Thyroid gland (tissue), 4 donors: ENCODE results near the gene SPR.

Source experiments
- POLR2A ChIP-seq, 2 donors: fragments of 450-650 bp; IDR thresholded peaks; one replicate each; pipeline ENCODE4 v1.6.1; 2017; ENCODE audit warnings: antibody characterized with exemption in 2 of 2, mild to moderate bottlenecking in 2 of 2, moderate library complexity in 1 of 2
- TF ChIP-seq, protein P1 (sequence below), 6 experiments: fragments of 200-600 bp in 3 of 6; fragments of 450-650 bp in 3 of 6; sonication (generic) in 3 of 6; IDR thresholded peaks; one replicate each; pipeline ENCODE4 v1.5.1; 2016 to 2019; ENCODE audit warnings: antibody characterized with exemption in 6 of 6, mild to moderate bottlenecking in 2 of 6, inconsistent platforms in 1 of 6, moderate library complexity in 1 of 6

DNA sequence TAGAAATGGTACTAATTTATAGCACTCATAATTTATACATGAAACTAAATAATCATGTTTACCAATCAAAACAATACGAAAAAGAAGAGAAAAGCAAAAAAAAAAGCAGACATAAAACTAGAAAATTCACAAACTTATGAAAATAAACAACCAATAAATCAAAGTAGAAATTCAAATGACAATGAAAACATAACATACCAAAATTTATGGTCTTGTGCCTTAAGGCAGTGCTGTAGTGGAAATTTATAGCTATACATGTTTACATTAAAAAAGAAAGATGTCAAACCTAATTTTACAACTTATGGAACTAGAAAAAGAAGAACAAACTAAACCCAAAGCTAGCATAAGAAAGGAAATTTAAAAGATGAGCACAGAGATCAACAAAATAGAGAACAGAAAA, 16.1 kb upstream of the SPR start:
- TF ChIP-seq, protein P1, sequence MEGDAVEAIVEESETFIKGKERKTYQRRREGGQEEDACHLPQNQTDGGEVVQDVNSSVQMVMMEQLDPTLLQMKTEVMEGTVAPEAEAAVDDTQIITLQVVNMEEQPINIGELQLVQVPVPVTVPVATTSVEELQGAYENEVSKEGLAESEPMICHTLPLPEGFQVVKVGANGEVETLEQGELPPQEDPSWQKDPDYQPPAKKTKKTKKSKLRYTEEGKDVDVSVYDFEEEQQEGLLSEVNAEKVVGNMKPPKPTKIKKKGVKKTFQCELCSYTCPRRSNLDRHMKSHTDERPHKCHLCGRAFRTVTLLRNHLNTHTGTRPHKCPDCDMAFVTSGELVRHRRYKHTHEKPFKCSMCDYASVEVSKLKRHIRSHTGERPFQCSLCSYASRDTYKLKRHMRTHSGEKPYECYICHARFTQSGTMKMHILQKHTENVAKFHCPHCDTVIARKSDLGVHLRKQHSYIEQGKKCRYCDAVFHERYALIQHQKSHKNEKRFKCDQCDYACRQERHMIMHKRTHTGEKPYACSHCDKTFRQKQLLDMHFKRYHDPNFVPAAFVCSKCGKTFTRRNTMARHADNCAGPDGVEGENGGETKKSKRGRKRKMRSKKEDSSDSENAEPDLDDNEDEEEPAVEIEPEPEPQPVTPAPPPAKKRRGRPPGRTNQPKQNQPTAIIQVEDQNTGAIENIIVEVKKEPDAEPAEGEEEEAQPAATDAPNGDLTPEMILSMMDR (IDR thresholded peaks at IDR 0.05): no peak
- no peak for TF ChIP-seq POLR2A (IDR thresholded peaks at IDR 0.05)
